NCI-H2171 treated with DMSO at 0.1 percent for 48 hours (cell line): Measurements from ENCODE around the gene GRIK3.
A peak's percentile ranks its signal among the peaks of the same experiment; 100 is the strongest.

Experiments
- DNase-seq: peaks from one replicate; lab custom pipeline; 2025; lab: John Stamatoyannopoulos, UW

Gene GRIK3

DNA sequence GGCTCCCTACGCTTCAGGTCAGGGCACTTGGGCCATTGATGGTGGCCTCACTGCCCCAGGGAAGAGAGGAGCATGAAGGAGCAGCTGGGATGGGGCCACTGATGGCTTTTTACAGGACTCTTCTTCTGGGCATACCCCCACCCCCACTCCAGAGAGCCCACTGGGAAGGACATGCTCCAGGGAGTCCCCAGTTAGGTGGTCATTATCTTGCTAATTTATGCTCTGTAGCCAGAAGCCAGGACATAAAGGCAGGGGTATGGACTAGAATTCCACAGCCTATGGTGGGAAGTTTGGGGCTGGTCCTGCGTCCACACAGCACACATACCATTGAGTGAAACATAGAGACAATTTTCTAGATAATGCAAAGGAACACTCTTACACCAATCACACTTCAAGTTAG is 8.8 kb upstream of the GRIK3 start:
- no peak for DNase-seq

DNA sequence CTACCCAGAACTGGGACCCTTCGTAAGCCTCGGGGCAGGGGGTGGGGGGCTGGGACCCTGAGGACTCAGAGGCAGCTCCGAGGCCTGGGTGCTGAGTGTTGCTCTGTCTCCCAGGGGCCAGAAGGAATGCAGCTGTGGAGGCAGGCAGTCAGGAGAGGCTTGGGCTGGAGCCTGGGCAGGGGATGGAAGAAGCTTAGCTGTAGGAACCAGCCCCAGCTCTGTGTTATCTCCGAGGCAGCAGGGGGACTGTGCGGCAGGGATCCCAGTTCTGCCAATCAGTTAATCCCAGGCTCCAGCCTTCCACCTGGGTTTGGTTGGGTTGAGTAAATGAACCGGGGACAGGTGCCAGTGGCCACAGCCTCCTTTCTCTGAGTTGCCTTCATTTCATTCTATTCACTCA is 8.2 kb upstream of the GRIK3 start:
- DNase-seq, result no peak

DNA sequence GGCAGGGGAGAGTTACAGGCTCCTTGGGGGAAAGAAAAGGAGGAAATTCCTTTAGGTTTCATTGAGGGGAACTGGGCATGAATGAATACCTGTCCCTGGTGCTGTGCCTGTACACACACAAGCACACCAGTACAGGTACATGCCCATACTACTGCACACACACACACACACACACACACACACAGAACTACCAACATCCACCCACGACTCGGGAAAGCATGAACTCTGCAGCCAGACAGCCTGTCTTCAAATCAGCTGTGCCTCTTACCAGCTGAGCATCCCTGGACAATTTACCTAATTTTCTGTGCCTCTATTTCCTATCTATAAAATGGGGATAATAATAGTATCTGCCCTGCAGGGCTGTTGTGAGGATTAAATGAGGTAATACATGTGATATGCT is 7.2 kb upstream of the GRIK3 start:
- DNase-seq, result no peak

DNA sequence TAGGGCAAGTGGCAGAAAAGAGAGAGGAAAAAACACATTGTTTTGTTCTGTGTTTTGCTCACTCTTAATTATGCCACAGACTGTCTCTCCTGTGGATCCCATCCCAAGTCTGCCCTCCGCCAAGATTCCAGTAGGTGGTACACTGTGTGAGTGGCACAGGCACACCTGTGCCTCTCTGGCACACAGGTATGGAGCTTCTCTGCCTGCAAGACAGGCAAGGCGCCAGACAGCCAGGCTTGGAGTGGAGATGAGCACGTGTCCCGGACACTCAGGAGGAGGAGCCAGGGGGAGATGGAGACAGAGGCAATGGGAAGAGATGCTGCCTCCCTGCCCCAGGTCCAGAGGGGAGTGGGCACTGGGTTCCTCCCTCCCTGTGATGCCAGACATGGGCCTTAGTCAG is 6.5 kb upstream of the GRIK3 start:
- DNase-seq, result peak; percentile 72

DNA sequence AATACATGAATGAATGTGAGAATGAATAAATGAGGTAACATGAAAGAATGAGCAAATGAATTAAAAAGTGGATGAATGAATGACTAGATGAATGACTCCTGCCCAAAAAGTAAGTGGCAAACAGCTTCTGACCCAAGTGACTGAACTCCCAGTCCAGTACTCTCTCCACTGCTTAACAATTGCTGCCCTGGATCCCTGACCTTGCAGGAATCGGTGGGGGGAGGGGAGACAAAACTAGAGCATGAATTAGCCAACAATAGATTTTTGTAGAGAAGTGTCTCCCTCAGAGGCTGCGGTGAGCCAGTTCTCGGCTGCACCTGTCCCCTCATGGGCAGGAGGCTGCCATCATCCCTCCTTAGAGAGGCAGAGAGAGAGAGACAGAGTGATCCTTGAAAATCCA is 5.9 kb upstream of the GRIK3 start:
- DNase-seq, result no peak

DNA sequence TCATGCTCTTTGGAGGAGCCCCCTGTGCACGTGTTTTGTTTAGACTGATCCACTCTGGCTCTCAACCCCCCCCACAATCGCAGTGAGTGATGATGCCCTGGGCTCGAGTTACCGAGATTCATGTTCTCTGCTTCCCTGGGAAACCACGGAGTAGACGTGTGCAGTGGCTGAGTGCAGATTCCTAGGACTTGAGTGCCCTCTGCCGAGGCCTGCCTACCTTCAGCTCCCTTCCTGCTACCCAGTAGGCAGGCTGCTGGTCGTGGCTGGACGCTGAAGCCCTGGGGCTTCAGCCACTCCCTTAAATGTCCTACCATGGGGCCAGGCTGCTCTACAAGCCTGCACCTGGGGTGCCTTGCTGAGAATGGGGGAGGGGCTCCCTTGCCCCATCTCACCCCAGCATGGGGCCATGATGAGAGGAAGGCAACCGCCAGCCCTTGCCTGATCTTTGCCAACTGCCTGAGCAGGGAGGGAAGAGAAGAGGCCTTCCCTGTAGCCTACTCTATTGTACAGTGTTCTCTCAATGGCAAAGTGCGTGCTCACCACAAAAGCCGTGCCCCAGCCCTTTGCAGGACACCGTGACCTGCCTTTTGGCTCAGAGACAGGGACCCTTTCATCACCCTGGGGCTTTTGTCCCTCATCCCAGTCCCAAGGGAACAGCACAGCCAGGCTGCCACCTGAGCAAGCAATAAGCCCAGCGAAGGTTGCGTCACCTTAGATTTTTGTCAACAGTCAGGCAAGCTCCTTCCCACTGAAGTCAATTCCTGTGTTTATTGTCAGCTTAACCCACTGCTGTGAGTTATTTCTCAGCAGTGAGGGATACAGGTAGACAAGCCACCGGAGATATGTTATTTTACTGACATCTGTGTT is 4.1 kb upstream of the GRIK3 start:
- DNase-seq, result peak; percentile 95

DNA sequence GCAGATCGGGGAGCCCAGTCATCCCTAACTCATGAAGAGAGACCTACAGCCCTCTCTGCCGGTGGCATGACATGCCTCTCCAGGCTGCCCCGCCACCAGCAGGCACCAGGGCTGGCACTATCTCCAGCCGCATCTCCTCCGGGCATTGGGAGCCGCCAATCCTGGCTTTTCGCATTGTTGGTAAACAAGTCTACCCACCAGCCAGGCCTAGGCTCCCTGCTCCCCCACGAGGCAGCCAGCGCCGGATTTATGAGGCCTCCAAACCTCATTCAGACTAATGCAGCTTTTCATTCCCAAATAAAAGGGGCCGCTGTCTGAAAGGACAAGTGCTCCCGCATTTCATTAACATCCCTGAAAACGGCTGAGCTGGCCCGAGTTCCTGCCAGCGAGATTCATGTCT is 3.4 kb upstream of the GRIK3 start:
- DNase-seq, result peak; percentile 65

DNA sequence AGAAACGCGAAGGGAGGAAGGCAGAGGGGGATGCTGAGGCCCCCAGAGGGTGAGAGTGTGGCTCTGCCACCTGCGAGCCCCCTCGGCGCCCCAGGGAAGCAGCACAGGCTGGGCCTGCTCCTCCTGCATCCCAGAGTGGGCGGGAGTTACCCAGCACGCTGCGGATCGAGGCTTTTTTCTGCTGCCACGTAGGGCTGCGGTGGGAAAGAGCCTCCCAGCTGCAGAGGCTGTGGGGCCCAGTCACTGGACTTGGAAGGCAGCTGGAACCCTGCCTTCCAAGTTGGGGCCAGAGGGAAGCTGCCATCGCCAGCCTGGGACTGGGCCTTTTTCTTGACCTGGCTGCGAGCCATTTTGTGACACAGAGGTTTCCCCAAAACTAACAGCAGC is 2.3 kb upstream of the GRIK3 start:
- DNase-seq, result peak; percentile 47

DNA sequence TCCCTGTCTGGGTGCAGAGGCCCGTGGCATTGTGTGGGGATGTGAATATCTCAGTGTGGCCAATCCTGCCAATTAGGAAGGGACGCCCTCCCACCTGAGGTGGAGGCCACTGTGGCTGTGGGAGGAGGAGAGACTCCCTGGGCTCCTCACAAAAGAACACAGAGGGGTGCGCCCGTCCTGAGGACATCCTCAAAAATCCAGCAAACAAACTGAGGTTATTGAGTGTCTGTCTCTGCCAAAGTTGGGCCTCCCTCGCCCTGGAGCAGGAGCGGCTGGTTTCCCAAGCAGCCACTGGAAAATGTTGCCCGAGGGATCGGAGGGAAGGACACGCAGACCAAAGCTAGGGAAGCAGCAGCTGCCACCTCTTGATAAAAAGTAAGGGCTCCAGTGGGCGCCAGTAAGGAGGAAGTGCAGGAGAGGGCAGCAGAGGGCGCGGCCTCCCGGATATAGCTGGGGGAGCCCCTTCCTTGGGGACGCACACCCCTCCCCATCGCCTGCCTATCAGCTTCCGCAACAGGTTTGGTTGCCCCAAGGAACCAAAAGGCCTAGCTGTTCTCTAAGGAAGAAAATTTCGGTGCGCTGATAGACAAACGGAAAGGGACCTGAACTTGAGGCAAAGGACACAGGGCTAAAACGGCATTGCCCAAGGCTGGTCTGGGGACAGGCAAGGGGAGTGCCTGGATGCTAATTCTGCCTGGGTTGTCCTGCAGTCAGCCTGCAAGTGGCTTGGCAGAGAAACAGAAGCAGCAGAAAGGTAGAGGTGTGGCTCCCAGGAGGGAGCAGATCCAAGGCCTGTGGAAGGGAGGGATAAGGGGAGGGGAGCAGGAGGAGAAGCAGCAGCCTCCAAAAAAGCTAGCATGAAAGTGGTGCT is 1.7 kb upstream of the GRIK3 start:
- DNase-seq, result peak; percentile 78

DNA sequence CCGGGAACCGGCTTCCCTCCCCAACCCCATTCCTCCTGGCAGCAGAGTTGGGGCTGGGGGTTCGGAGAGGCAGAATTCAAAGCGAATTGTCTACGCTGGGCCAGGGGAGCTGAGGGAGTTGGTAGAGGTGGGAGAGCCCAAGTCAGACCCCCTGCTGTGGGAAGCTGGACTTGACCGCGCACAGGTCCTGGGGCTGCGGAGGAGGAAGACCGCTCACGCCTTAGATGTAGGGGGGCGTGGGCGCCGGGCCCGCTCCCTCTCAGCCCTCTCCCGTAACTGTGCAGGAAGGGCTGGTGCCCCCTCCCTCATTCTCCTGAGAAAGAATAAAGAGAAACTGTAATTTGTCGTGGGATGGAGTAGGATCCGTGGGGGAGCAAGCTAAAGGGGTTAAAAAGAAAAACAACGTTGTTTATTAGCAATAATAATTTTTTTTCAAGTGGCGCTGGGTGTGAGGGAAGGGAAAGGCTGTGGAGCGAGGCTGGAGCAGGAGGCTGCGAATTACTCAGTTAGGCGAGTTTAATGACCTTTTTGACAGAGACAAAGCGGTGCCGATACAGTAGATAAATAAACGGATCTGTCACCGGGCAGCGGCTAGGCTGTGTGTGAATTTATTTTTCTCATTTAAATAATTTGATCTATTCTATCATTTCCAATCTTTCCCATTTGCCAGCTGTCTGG is 838 bp upstream of the GRIK3 start:
- no peak for DNase-seq

DNA sequence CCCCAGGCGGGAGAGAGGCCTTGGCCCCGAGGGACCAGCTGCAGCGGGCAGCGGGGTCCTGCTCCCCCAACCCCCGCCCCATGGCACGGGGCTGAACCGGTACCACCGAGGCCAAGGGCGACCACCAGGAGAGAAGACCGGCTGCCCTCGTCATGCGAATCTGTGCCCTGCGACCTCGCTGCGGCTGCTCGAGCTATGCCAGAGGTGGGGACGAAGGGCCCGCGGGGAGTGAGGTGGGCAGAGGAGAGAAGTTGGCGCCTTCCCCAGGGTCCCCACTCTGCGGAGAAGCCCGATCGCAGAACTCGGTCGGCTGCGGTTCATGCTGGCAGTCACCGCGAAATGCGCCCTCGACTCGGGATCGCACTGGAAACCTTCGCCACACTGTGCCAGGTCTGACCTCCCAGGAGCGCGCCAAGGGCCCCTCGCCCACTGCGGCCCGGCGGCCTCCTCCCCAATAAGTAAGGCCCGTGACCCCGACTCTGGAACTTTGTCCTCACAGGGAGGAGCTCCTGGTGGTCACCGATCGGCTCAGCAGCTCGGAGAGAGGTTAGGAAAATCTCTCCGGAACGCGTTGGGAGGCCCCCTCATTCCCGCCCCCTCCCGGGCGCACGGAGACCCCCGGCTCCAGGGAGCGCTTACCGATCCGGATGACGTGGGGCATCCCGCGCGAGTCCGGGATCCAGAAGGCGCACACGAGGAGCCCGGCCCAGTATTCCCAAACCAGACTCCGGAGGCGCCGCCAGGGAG is 787 bp downstream of the GRIK3 start:
- peak; percentile 25 for DNase-seq

DNA sequence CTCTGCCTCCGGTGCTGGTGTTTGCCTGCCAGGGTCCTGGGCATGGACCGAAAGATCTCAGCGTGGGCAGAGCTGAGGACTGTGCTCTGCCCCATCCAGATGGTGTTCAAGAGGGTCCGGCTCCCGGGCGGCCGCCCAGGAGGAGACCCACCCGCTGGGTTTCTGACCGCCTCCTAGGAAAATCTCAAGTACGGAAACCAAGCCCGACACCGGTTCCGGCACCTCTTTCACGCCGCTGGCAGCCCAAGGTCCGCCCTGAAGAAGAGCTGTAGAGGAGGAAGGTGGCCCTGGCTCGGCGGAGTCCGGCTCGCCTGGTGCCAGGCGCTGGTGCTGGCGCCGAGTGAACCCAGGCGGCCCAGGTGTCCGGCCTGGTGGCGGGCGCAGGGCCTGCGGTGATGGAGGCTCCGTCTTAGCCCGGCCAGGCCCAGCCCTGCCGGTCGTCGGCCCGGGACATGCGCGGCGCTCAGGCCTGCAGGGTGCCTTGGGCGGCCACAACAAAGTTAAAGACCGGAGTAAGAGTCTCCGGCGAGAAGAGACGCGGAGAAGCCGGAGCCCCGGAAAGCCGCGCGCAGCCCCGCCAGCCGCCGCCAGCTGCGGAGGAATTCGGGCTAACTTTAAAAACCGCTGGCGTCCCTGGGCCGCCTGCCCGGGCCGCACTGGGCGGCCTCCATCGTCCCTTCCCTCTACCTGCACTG is 1.5 kb downstream of the GRIK3 start:
- DNase-seq, result no peak

DNA sequence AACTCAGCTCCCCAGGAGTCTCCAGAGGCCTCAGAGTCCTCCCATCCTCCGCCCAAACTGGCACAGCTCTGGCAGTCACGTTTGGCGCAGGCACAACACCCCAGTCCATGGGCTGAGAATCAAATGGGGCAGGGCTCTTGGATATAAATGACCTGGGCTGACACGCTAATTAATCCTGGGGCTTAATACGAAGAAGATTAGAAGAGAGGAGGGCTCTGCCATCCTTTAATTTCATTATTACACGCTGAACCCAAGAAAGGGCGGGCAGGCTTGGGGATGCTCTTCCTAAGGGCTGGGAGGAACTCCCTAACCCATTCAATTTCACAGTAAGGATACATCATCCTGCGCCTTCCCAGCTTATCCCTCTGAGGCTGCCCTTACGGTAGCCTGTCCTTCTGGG is 2.4 kb downstream of the GRIK3 start:
- DNase-seq, result no peak

DNA sequence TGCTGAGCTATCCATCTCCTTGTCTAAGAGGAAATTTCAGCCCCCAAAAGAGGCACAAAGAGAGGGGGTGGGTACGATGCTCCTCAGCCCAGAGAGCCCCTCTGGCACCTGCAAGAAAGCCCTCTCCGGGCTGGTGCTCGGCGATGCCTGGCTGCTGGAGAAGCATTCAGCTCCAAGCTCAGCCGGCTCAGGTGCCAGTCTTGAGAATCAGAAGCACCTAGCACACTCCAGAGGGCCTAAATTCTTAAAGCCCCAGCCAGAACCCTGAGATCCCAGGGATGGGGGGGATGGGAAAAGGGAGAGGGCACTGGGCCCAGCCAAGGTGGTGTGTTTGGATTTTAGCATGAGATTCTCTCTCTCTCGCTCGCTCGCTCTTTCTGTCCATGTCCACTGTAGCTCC is 2.9 kb downstream of the GRIK3 start:
- DNase-seq, result no peak

DNA sequence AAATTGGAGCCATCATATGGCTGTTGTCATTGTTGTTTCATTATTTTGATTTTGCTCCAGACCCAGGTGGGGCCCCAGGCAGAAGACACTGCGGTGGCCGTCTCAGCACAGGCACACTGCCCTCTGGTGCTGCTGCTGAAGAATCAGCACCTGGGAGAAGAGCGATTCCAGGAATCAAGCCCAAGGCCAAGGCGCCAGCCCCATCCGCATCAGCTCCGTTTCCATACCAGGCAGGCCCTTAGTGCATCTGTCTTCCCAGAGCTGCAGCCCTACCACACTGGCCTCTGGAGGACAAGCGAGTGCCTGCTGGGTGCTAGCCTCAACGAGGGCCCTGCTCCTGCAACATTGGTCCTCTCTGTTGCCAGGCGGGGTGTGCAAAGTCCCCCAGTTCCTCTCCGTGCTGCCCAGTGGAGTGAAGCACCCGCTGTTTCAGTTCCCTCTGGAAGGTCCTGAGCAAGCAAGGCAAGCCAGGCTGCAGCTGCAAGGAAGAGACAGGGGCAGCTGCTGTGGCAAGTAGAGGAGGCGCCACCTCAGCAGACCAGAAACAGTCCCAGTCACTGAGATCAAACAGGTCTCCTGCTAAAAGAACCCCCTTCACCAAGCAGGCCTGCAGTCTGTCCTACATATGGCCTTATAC is 5.2 kb downstream of the GRIK3 start:
- no peak for DNase-seq

DNA sequence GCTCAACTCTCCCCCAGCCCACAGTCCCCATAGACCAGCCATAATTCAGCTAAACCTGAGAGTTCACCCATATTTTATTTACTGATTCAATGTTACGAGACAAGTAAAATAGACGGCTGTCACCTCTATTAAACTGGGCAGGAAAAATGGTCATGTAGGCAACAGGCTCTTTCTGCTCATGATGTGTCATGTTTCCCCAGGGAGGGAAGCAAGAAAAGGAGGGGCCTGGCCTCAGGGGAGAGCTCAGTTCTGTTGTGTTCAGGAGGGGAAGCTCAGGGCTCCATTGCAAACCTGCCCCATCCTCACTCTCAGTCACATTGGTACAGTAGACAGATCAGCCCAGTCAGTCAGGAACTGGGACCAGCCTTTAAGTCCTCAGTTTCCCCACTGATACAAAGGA is 12.8 kb downstream of the GRIK3 start:
- DNase-seq, result peak; percentile 36

DNA sequence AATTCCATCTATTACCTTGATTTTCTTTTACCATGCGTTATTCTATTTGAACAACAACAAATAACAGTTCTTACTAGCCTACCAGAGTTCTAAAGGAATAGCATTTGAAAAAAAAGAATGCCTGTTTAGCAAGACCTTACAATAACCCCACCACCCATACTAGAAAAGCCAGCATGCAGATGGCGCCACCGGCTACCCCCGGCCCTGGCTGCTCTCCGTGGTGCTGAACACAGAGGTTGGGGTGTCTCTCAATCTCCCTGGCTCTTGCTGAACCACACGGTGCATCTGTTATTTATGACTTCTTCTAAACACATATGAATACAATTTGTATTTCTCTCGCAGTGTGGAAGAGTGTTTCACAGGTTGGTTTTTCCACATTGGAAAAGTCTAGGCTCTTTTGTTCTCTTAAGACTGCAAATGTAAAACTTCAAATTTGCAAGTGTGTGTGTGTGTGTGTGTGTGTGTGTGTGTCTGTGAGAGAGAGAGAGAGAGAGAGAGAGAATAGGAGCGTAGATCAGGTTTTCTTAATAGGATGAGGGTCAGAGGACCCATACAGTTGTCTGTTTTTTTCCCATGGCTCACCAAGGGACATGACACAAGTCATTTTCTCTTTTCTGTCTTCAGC is 13.6 kb downstream of the GRIK3 start:
- DNase-seq, result no peak

DNA sequence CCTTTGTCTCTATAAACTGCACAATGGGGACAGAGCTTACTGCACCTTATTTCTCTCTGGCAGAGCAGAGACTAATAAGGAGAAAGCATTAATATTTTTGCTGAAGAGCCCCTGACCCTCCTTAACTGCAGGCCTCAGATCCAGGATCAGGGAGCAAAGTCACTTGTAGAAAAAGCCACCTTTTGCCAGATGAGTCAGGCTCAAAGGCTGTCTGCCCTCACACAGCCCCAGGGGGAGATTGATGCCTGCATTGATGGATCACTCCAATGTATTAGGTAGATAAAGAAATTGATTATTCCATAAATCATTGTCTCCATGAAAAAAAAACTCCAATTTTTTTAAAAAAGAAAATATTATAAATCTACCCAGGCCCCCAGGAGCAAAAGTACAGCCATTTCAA is 15.8 kb downstream of the GRIK3 start:
- DNase-seq, result no peak

DNA sequence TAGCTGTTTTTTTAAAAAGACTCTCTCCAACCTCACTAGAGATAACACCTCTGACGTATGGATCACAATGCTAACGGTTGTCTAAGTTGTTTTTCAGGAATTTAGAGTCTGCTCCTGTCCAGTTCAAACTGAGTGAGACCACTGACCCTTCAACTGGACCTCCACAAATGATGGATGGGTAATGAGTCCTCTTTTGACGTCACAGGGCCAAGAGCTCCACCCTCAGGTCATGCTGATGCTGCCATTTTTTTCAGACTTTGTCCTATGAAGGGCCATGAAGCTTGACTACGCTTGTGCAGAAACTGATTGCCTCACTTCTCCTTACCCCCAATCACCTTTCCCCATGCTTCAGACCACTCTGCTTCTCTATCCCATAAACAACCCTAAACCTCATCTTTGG is 16.6 kb downstream of the GRIK3 start:
- DNase-seq, result no peak

DNA sequence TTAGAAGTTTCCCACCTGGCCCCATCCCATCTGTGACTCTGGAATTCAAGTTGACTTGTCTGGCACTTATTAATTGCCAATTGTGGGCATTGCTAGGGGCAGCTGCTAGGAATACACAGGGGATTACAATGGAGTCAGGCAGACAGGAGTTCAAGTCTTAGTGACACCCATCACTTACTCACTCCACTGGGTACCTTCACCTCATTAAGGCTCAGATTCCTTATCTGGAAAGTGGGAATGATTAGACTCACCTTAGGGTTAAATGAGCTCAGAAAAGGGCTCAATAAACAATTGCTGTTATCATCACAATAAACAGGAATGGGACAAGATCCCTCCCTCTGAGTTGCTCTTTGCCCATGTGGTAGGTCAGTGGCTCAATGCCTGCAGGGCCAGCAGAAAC is 18.2 kb downstream of the GRIK3 start:
- peak; percentile 12 for DNase-seq
